GM20000 (cell line): ENCODE measurements around the gene SUPT20H.
"Not testable (repeated sequence)": the region's sequence is repeated elsewhere in the genome, so short reads cannot be mapped to it uniquely, and the experiment has no call there.

Experiments
- DNase-seq: peaks from one replicate; pipeline ENCODE4 v3.0.0; 2012; ENCODE audit warnings: low spot score
- TF ChIP-seq, protein P1 (sequence below): IDR thresholded peaks from 2 replicates; pipeline ENCODE4 v1.5.1; 2012; ENCODE audit warnings: mild to moderate bottlenecking, control low read depth; ENCODE audit errors: extremely low read depth, missing control alignments

SUPT20H gene

DNA sequence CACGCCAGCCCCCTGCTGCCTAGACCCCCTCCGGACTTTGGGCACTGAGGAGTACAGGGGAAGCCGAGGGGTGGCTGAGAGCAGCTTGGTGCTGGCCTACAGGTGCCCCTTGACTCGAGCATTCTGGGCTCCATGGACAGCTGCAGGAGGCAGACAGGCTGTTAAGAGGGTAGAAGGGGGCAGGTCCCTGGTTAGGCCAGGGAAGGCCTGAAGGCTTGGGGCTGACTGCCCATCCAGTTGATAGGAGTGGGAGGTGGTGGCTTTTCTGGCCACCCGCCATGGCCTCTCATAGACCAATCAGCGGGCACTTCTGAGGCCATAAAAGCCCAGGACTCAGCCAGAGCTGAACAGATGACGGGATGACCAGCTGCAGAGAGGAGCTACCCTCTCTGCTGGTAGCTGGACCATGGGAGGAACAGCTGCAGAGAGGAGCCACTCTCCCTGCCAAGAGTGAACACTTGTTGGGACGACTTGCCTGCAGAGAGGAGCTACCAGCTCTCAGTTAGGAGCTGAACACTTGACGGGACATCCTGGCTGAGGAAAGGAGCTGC, 10.7 kb upstream of the SUPT20H start:
- DNase-seq, result no peak
- TF ChIP-seq, protein P1, sequence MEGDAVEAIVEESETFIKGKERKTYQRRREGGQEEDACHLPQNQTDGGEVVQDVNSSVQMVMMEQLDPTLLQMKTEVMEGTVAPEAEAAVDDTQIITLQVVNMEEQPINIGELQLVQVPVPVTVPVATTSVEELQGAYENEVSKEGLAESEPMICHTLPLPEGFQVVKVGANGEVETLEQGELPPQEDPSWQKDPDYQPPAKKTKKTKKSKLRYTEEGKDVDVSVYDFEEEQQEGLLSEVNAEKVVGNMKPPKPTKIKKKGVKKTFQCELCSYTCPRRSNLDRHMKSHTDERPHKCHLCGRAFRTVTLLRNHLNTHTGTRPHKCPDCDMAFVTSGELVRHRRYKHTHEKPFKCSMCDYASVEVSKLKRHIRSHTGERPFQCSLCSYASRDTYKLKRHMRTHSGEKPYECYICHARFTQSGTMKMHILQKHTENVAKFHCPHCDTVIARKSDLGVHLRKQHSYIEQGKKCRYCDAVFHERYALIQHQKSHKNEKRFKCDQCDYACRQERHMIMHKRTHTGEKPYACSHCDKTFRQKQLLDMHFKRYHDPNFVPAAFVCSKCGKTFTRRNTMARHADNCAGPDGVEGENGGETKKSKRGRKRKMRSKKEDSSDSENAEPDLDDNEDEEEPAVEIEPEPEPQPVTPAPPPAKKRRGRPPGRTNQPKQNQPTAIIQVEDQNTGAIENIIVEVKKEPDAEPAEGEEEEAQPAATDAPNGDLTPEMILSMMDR, result no peak

DNA sequence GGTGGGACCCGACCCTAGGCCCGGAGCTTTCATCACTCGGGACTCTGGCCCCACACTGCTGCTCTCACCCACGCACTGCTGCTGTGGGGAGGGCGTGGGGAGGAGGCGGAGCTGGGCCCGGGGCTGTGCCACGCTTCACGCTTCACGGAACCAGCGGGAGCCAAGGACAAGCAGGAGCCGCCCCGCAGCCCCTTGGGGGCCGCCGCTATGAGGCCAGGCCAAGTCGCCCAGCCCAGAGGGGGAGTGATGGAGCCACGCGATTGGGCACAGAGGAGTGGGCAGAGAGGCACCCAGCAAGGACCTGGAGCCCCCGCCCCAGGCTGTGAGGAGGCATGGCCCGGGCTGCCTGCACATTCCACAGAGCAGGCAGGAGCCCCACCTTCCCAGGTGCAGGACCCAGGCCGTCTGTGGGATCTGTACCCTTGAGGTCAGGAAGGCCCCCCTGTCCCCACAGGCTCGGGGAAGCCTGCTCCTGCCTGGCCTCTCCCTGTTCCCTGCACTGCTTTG, 10.2 kb upstream of the SUPT20H start:
- TF ChIP-seq, protein P1, result no peak
- no peak for DNase-seq

DNA sequence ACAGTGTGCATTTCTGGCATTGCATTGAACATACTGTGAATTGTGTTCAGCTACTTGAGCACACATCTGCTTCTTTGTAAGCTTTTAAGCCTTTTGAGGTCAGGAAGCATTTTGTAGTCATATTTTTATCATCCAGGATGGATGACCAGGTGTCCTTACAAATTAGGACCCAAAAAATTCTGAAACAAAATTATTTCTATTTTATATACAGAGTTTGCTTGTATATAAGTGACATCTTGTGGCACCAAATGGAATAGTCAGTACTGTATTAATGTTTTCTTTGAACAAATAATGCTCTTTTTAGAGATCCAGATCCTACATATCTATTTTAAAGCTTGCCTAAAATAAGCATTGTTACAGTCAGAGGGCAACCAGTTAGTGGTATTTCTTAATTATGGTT, 9.5 kb upstream of the SUPT20H start:
- TF ChIP-seq, protein P1, result no peak
- no peak for DNase-seq

DNA sequence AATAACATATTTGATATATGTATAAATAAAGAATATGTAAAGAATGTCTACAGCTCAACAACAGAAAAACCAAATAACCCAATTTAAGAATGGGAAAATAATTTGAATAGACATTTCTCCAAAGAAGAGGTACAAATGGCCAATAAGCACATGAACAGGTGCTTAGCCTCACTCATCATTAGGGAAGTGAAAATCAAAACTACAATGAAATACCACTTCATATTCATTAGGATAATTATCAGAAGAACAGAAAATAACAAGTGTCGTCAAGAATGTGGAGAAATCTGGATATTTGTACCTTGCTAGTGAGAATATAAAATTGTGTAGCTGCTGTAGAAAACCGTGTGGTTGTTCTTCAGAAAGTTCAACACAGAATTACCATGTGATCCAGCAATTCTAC, 8.4 kb upstream of the SUPT20H start:
- TF ChIP-seq, protein P1, result no peak

DNA sequence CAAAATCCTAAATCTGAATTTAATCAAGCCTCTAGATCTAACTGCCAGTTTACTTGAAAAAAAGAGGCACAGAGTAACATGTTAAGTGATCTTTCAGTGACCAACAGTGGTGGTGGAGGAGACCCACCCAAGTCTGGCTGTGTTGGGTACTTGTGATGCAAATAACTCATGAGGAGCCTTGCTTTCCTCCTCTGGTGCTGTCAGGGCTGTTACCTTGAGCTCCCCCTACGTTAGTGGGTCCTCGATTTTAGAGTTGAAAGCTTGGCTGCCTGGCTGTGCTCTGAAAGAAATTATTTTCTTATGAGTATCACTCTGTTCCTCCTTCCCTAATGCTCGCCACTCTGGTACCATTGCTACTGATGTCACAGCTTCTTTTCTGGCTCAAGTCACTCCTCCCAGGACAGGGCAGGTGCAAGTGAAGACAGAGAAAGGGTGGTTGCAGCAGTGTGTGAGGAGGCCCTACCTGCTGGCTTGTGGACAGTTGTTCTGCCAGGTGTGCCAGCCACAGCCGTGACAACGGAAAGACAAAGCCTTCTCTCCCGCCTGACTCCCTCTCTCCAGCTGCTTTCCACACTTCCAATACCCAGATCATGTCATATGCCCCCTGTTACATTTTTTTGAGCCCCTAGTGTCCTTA, 6.5 kb upstream of the SUPT20H start:
- DNase-seq, result no peak
- TF ChIP-seq, protein P1, result no peak

More for the DNA sequence above, 8.4 kb upstream of the SUPT20H start:
- no peak for DNase-seq

DNA sequence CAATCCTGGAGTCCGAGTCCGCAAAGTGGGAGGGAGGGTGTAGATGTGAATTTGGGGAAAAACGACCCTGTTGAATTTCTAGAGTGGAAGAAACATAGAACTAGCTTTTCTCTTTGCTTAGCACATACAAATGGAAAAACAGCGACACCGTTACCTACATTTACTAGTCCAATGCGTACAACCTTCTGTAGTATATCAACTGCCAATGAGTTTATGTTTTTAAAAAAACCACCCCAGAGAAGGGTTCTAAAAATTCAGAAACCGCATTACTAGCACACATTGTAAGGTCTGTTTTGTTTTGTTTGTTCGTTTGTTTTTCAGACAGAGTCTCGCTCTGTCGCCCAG, 332 bp upstream of the SUPT20H start:
- TF ChIP-seq, protein P1, result no peak
- no peak for DNase-seq

DNA sequence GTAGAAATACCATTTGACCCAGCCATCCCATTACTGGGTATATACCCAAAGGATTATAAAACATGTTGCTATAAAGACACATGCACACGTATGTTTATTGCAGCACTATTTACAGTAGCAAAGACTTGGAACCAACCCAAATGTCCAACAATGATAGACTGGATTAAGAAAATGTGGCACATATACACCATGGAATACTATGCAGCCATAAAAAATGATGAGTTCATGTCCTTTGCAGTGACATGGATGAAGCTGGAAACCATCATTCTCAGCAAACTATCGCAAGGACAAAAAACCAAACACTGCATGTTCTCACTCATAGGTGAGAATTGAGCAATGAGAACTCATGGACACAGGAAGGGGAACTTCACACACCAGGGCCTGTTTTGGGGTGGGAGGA, 3.3 kb downstream of the SUPT20H start:
- not testable (repeated sequence) for DNase-seq

DNA sequence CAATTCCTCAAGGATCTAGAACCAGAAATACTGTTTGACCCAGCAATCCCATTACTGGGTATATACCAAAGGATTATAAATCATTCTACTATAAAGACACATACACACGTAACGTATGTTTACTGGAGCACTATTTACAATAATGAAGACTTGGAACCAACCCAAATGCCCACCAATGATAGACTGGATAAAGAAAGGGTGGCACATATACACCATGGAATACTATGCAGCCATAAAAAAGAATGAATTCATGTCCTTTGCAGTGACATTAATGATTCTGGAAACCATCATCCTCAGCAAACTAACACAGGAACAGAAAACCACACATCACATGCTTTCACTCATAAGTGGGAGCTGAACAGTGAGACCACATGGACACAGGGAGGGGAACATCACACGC, 6.4 kb downstream of the SUPT20H start:
- not testable (repeated sequence) for DNase-seq
